H1 (cell line): ENCODE data around the gene DRC3. TPM values are rescaled to one million over a fixed set of nuclear protein-coding genes. Genes with fewer than 3 reads are reported as not detected.

Experiments
- CTCF ChIA-PET: fragments of 300-600 bp; sonication (Branson Sonifier 250); formaldehyde crosslinking; loops from one replicate; lab custom pipeline; 2021; ENCODE audit not compliant: partially characterized antibody; lab: Charles Lee
- POLR2A ChIA-PET: fragments of 300-600 bp; sonication (Branson Sonifier 250); formaldehyde crosslinking; loops from one replicate; lab custom pipeline; 2021; ENCODE audit warnings: inconsistent platforms; ENCODE audit not compliant: partially characterized antibody; lab: Charles Lee
- DNase-seq, 2 experiments: peaks; one replicate each; pipeline versions ENCODE4 v3.0.0 to v3.0.0-alpha.2; 2010 to 2022; ENCODE audit warnings: low spot score in 2 of 2, low read depth in 1 of 2, mixed read lengths in 1 of 2
- FAIRE-seq: peaks from 2 replicates; lab custom pipeline; 2011; peaks lifted over from hg19 to GRCh38; lab: Jason Lieb, UNC
- H2AFZ ChIP-seq: 2 replicates; pipeline ENCODE4 v1.8.1; 2012; ENCODE audit warnings: low read length, inconsistent platforms
- H2AK5ac ChIP-seq: 2 replicates; pipeline ENCODE4 v1.6.1; 2013; ENCODE audit warnings: low read depth, low read length
- H2BK120ac ChIP-seq: replicated peaks from 2 replicates; pipeline ENCODE3; 2013; ENCODE audit warnings: low read depth, low read length, inconsistent platforms
- H2BK12ac ChIP-seq: 2 replicates; pipeline ENCODE4 v1.6.1; 2013; ENCODE audit warnings: low read depth, low read length
- H2BK15ac ChIP-seq: 2 replicates; pipeline ENCODE4 v1.6.1; 2013; ENCODE audit warnings: low read length
- H2BK20ac ChIP-seq: 2 replicates; pipeline ENCODE4 v1.6.1; 2013; ENCODE audit warnings: low read length
- H2BK5ac ChIP-seq: 2 replicates; pipeline ENCODE4 v1.6.1; 2013; ENCODE audit warnings: low read depth, low read length
- H3K14ac ChIP-seq: 2 replicates; pipeline ENCODE4 v1.6.1; 2013; ENCODE audit warnings: inconsistent platforms; ENCODE audit not compliant: insufficient read length
- H3K18ac ChIP-seq: 2 replicates; pipeline ENCODE4 v1.6.1; 2013; ENCODE audit warnings: low read length; ENCODE audit errors: extremely low read depth
- H3K23ac ChIP-seq: 2 replicates; pipeline ENCODE4 v1.6.1; 2013; ENCODE audit warnings: inconsistent platforms; ENCODE audit not compliant: insufficient read length
- H3K23me2 ChIP-seq: 2 replicates; pipeline ENCODE4 v1.6.1; 2013; ENCODE audit warnings: low read depth, low read length
- H3K27ac ChIP-seq: 2 replicates; pipeline ENCODE4 v1.6.1; 2011; ENCODE audit warnings: low read depth, low read length, inconsistent platforms
- H3K27me3 ChIP-seq, 4 experiments: replicated peaks in 1 of 4; 1 replicate in 1 of 4; 2 replicates in 3 of 4; pipeline versions ENCODE4 v1.6.1 to v1.8.1; 2011 to 2013; ENCODE audit warnings: low read length in 3 of 4, mild to moderate bottlenecking in 3 of 4, inconsistent platforms in 2 of 4, mixed read lengths in 2 of 4, moderate library complexity in 1 of 4; ENCODE audit not compliant: control insufficient read depth in 3 of 4, insufficient read depth in 3 of 4; ENCODE audit errors: extremely low read depth in 1 of 4
- H3K36me3 ChIP-seq, 4 experiments: 2 replicates each; pipeline versions ENCODE4 v1.6.1 to v1.8.1; 2011 to 2013; ENCODE audit warnings: mild to moderate bottlenecking in 4 of 4, low read length in 3 of 4, moderate library complexity in 2 of 4, control low read depth in 1 of 4, inconsistent platforms in 1 of 4; ENCODE audit not compliant: insufficient read depth in 4 of 4, control insufficient read depth in 2 of 4
- H3K4ac ChIP-seq: replicated peaks from 2 replicates; pipeline ENCODE3; 2013; ENCODE audit warnings: low read length, low read depth, mixed read lengths, inconsistent platforms; ENCODE audit not compliant: insufficient read length
- H3K4me1 ChIP-seq, 4 experiments: replicated peaks in 1 of 4; 1 replicate in 1 of 4; 2 replicates in 3 of 4; pipeline versions ENCODE4 v1.6.1 to v1.8.1; 2011 to 2013; ENCODE audit warnings: low read length in 3 of 4, inconsistent platforms in 2 of 4, mixed read lengths in 1 of 4; ENCODE audit not compliant: insufficient read depth in 4 of 4, control insufficient read depth in 3 of 4
- H3K4me2 ChIP-seq, 2 experiments: 2 replicates each; pipeline versions ENCODE4 v1.6.1 to v1.8.1; 2011 to 2013; ENCODE audit warnings: low read depth in 2 of 2, low read length in 2 of 2, control low read depth in 1 of 2, inconsistent platforms in 1 of 2, mild to moderate bottlenecking in 1 of 2; ENCODE audit not compliant: insufficient read depth in 1 of 2
- H3K4me3 ChIP-seq, 4 experiments: fragments of 200-600, 300-600 bp in 1 of 4; sonication (generic), shearing (Covaris generic), sonication (Bioruptor Twin) in 1 of 4; 2 replicates each; pipeline versions ENCODE4 v1.5.1 to v1.8.1; 2011 to 2016; ENCODE audit warnings: low read length in 4 of 4, low read depth in 3 of 4, control low read depth in 2 of 4, inconsistent platforms in 2 of 4, mild to moderate bottlenecking in 2 of 4, mixed read lengths in 1 of 4, moderate library complexity in 1 of 4; ENCODE audit not compliant: insufficient read depth in 2 of 4; ENCODE audit errors: extremely low read depth in 1 of 4
- H3K56ac ChIP-seq: replicated peaks from 2 replicates; pipeline ENCODE3; 2013; ENCODE audit warnings: low read depth, mild to moderate bottlenecking, mixed read lengths, low read length, inconsistent platforms; ENCODE audit not compliant: insufficient read length
- H3K79me1 ChIP-seq: 2 replicates; pipeline ENCODE4 v1.6.1; 2013; ENCODE audit warnings: low read depth, low read length, control low read depth
- H3K79me2 ChIP-seq, 2 experiments: 2 replicates each; pipeline versions ENCODE4 v1.6.1 to v1.8.1; 2012 to 2013; ENCODE audit warnings: low read length in 2 of 2, mild to moderate bottlenecking in 2 of 2, inconsistent platforms in 1 of 2; ENCODE audit not compliant: insufficient read depth in 2 of 2, control insufficient read depth in 1 of 2
- H3K9ac ChIP-seq, 4 experiments: replicated peaks in 1 of 4; 1 replicate in 1 of 4; 2 replicates in 3 of 4; pipeline versions ENCODE4 v1.6.1 to v1.8.1; 2011 to 2013; ENCODE audit warnings: low read depth in 3 of 4, low read length in 3 of 4, control low read depth in 2 of 4, mild to moderate bottlenecking in 2 of 4, moderate library complexity in 2 of 4, inconsistent platforms in 1 of 4; ENCODE audit errors: extremely low read depth in 1 of 4
- H3K9me3 ChIP-seq, 2 experiments: 2 replicates each; pipeline versions ENCODE4 v1.6.1 to v1.8.1; 2012 to 2013; ENCODE audit warnings: mild to moderate bottlenecking in 2 of 2, moderate library complexity in 2 of 2, control low read depth in 1 of 2, inconsistent platforms in 1 of 2, low read depth in 1 of 2, low read length in 1 of 2, mixed read lengths in 1 of 2; ENCODE audit not compliant: insufficient read depth in 2 of 2
- H4K20me1 ChIP-seq, 2 experiments: replicated peaks in 1 of 2; 2 replicates each; pipeline versions ENCODE3 to v1.8.1; 2011 to 2013; ENCODE audit warnings: inconsistent platforms in 2 of 2, low read length in 2 of 2, mild to moderate bottlenecking in 1 of 2; ENCODE audit not compliant: insufficient read depth in 2 of 2, control insufficient read depth in 1 of 2
- H4K5ac ChIP-seq: 2 replicates; pipeline ENCODE4 v1.6.1; 2013; ENCODE audit warnings: low read length, low read depth, mixed read lengths, inconsistent platforms; ENCODE audit not compliant: insufficient read length
- H4K8ac ChIP-seq: 2 replicates; pipeline ENCODE4 v1.8.0; 2013; ENCODE audit warnings: mild to moderate bottlenecking, moderate library complexity, low read length, inconsistent platforms; ENCODE audit not compliant: insufficient read depth; ENCODE audit errors: extremely low read depth
- H4K91ac ChIP-seq: replicated peaks from 2 replicates; pipeline ENCODE3; 2013; ENCODE audit warnings: low read length, mixed read lengths, inconsistent platforms; ENCODE audit not compliant: insufficient read length
- HDAC2 ChIP-seq, 2 experiments: fragments of 300-600 bp in 1 of 2; sonication (generic) in 1 of 2; IDR thresholded peaks; 2 replicates each; pipeline ENCODE4 v1.6.1; 2011 to 2012; ENCODE audit warnings: low read depth in 2 of 2, low read length in 2 of 2, mild to moderate bottlenecking in 2 of 2, moderate library complexity in 2 of 2, borderline replicate concordance in 1 of 2, inconsistent platforms in 1 of 2
- KDM5A ChIP-seq: fragments of 200-600 bp; IDR thresholded peaks from 2 replicates; pipeline ENCODE4 v1.7.1; 2012; ENCODE audit warnings: mild to moderate bottlenecking, low read length, inconsistent platforms, mixed read lengths
- RAD21 ChIP-seq, 2 experiments: IDR thresholded peaks in 1 of 2; conservative IDR thresholded peaks in 1 of 2; 2 replicates each; pipeline ENCODE4 v1.6.1; 2011; ENCODE audit warnings: low read depth in 2 of 2, low read length in 2 of 2, improper control_type of control experiment in 1 of 2, inconsistent platforms in 1 of 2, mild to moderate bottlenecking in 1 of 2, moderate library complexity in 1 of 2
- RFX5 ChIP-seq: IDR thresholded peaks from 2 replicates; pipeline ENCODE4 v1.6.1; 2011; ENCODE audit warnings: low read depth, low read length, improper control_type of control experiment, borderline replicate concordance
- SP1 ChIP-seq: IDR thresholded peaks from 2 replicates; pipeline ENCODE4 v1.6.1; 2011; ENCODE audit warnings: low read depth, low read length
- SP2 ChIP-seq: IDR thresholded peaks from 2 replicates; pipeline ENCODE4 v1.6.1; 2012; ENCODE audit warnings: mild to moderate bottlenecking, low read length, inconsistent platforms
- WGBS, 2 experiments: shearing (Covaris generic) in 1 of 2; methylation state at CpG; one replicate each; pipeline versions ENCODE4 v1.1.6 to v1.1.7; 2013 to 2015; ENCODE audit warnings: low lambda C conversion rate in 2 of 2, mixed read lengths in 2 of 2, inconsistent platforms in 1 of 2, low coverage in 1 of 2, missing lambda C conversion rate in 1 of 2; ENCODE audit not compliant: insufficient replicate concordance in 2 of 2, insufficient coverage in 1 of 2, insufficient read length in 1 of 2; ENCODE audit errors: extremely low coverage in 1 of 2, missing lambda C conversion rate in 1 of 2; 5-methylcytosine and 5-hydroxymethylcytosine counted together
- polyA plus RNA-seq, 7 experiments: library from polyadenylated mRNA; depleted of rRNA in 3 of 7; stranded (reverse) in 5 of 7; unstranded in 2 of 7; fragments of >200 nt in 5 of 7; fragments of 200-250 nt in 2 of 7; gene quantifications; 1 replicate in 5 of 7; 2 replicates in 1 of 7; 4 replicates in 1 of 7; pipeline versions ENCODE4 v1.2.1 to v1.2.3, GENCODE V29; 2011 to 2013; ENCODE audit warnings: missing spikeins in 2 of 7, mixed read lengths in 2 of 7
- total RNA-seq: library from RNA; stranded (reverse); fragmentation: NEBNext Ultra II Directional; extraction: Animal tissue kit (Norgen Biotek cat#: 25700); gene quantifications from 2 replicates; pipeline ENCODE4 v1.2.1, GENCODE V29; 2021

Gene DRC3
- total and polyA plus RNA-seq, 2 of the 8 experiments (the other 6 are each of a cell fraction or from before 2014, with no cell fraction given) = 0.59 TPM; not detected in 1

GRCh38 chr17:18009609-18010420 lies 37.2 kb downstream of the DRC3 start:
- H2BK120ac ChIP-seq = no peak overlapping the region
- H4K5ac ChIP-seq = no peak overlapping the region
- no peaks in the 10 kb centered on the region for H3K27me3 ChIP-seq
- FAIRE-seq = no peak
- POLR2A ChIA-PET = interaction anchor here (3.3 kb wide), 1 partner anchor 7 kb away, joined by 16 read pairs; no protein-coding TSS in a partner anchor
- no peak overlapping the region for H3K27ac ChIP-seq
- peaks cover 0 to 7% (median 0%) of the 10 kb centered on the region in 4 experiments; a peak in 1 of 7 replicates for H3K4me1 ChIP-seq
- no peak overlapping the region for H2AK5ac ChIP-seq
- WGBS, 2 experiments = 90% methylated on average over 8 of the region's 8 CpGs; no CpG with 5 or more reads in 1 of the 2 experiments
- H4K8ac ChIP-seq = no peak overlapping the region
- H3K36me3 ChIP-seq = no peaks in the 10 kb centered on the region; a peak in 1 of 8 replicates
- no peak overlapping the region for H3K18ac ChIP-seq
- H4K20me1 ChIP-seq = peaks cover 0 to 5% of the 10 kb centered on the region in 2 experiments
- H2AFZ ChIP-seq = no peak overlapping the region
- H3K4ac ChIP-seq = no peak overlapping the region
- no peak overlapping the region for H3K4me3 ChIP-seq
- no peaks in the 10 kb centered on the region for H3K79me2 ChIP-seq
- no peak overlapping the region for H3K4me2 ChIP-seq
- no peak overlapping the region for H2BK20ac ChIP-seq
- H2BK5ac ChIP-seq = no peak overlapping the region
- H3K23me2 ChIP-seq = no peaks in the 10 kb centered on the region
- H3K9ac ChIP-seq = no peak overlapping the region
- DNase-seq = no peak
- H3K14ac ChIP-seq = no peak overlapping the region
- H3K56ac ChIP-seq = no peak overlapping the region
- CTCF ChIA-PET = interaction anchor here (0.7 to 1.7 kb wide), 4 partner anchors 16 to 121 kb away, joined by 3 to 4 read pairs (median 4); no protein-coding TSS in a partner anchor
- no peak overlapping the region for H3K23ac ChIP-seq
- H2BK15ac ChIP-seq = no peak overlapping the region
- H3K9me3 ChIP-seq = no peaks in the 10 kb centered on the region
- no peak overlapping the region for H2BK12ac ChIP-seq
- H3K79me1 ChIP-seq = no peaks in the 10 kb centered on the region; the same call in 1 of the 2 replicates
- no peak overlapping the region for H4K91ac ChIP-seq
- TF ChIP-seq RAD21 (IDR thresholded peaks at IDR 0.05 in 1 of 2, conservative IDR thresholded peaks at IDR 0.05 in 1 of 2; ENCODE audit: low read depth in 2 of 2, low read length in 2 of 2) = no peak
- TF ChIP-seq RFX5 = no peak
- TF ChIP-seq HDAC2 (IDR thresholded peaks at IDR 0.05; ENCODE audit: borderline replicate concordance in 1 of 2, low read depth in 2 of 2, low read length in 2 of 2) = no peak
- TF ChIP-seq SP2 = no peak
- no peak for TF ChIP-seq SP1
- no peak for TF ChIP-seq KDM5A
